Activated naive CD4-positive, alpha-beta T cell treated with Interleukin-2 at 50 U/mL for 16 hours (primary cell): ENCODE results near the gene SLC19A1.
"Not testable (repeated sequence)": the region's sequence is repeated elsewhere in the genome, so short reads cannot be mapped to it uniquely, and the experiment has no call there.

Source experiments
- DNase-seq: peaks from one replicate; pipeline ENCODE4 v3.0.0-alpha.2; 2020

The SLC19A1 gene

GRCh38 chr21:45576838-45577737 lies 34.8 kb upstream of the SLC19A1 start:
- no peak for DNase-seq

- DNase-seq: no peak
Measured at GRCh38 chr21:45575993-45576837, 34.0 kb upstream of the SLC19A1 start.

GRCh38 chr21:45575304-45575992 lies 33.2 kb upstream of the SLC19A1 start:
- DNase-seq: no peak

GRCh38 chr21:45574691-45575090 lies 32.5 kb upstream of the SLC19A1 start:
- DNase-seq: no peak

GRCh38 chr21:45574081-45574501 lies 31.9 kb upstream of the SLC19A1 start:
- no peak for DNase-seq

- no peak for DNase-seq
Measured at GRCh38 chr21:45573452-45574035, 31.3 kb upstream of the SLC19A1 start.

- DNase-seq: no peak
Measured at GRCh38 chr21:45572783-45573451, 30.7 kb upstream of the SLC19A1 start.

- no peak for DNase-seq
Measured at GRCh38 chr21:45572231-45572630, 30.0 kb upstream of the SLC19A1 start.

- DNase-seq: no peak
Measured at GRCh38 chr21:45571641-45572040, 29.4 kb upstream of the SLC19A1 start.

GRCh38 chr21:45570826-45571601 lies 28.8 kb upstream of the SLC19A1 start:
- DNase-seq: no peak

GRCh38 chr21:45570071-45570470 lies 27.8 kb upstream of the SLC19A1 start:
- no peak for DNase-seq

GRCh38 chr21:45568383-45568782 lies 26.1 kb upstream of the SLC19A1 start:
- no peak for DNase-seq

GRCh38 chr21:45564137-45564536 lies 21.9 kb upstream of the SLC19A1 start:
- DNase-seq: not testable (repeated sequence)

- no peak for DNase-seq
Measured at GRCh38 chr21:45562965-45563364, 20.7 kb upstream of the SLC19A1 start.

- DNase-seq: no peak
Measured at GRCh38 chr21:45562402-45562801, 20.2 kb upstream of the SLC19A1 start.

GRCh38 chr21:45561241-45561640 lies 19.0 kb upstream of the SLC19A1 start:
- not testable (repeated sequence) for DNase-seq

- no peak for DNase-seq
Measured at GRCh38 chr21:45560106-45561021, 18.1 kb upstream of the SLC19A1 start.

- no peak for DNase-seq
Measured at GRCh38 chr21:45559216-45560105, 17.2 kb upstream of the SLC19A1 start.

GRCh38 chr21:45558044-45558721 lies 15.9 kb upstream of the SLC19A1 start:
- no peak for DNase-seq
